NOMO-1 treated with DMSO at 0.1 percent for 48 hours (cell line): ENCODE results near the gene MLST8.
"Not testable (repeated sequence)": the region's sequence is repeated elsewhere in the genome, so short reads cannot be mapped to it uniquely, and the experiment has no call there.

ENCODE experiments used
- DNase-seq: peaks from one replicate; lab custom pipeline; 2025; ENCODE audit not compliant: unreplicated experiment; lab: John Stamatoyannopoulos, UW

MLST8 gene

GRCh38 chr16:2243031-2243528 is 37.8 kb downstream of the MLST8 start:
- no peak for DNase-seq

- DNase-seq, result no peak
Measured at GRCh38 chr16:2243781-2244180, 38.5 kb downstream of the MLST8 start.

DNA sequence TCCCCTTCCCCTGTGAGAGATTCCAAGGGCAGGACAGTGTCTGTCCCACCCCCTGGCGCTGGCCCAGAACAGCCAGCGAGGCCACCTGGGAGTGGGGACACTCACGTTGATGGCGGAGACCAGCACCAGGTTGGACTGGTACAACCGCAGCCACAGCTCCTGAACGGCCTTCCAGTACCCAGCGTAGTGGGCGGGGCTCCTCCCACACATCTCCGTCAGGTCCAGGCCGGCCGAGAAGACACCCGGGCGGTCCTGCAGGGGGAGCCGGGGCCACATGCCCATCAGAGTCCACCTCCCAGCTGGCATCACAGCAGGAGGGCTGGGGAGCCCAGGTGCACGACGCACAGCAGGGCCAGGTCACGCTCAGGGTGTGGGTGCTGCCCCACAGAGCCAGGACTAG is 39.0 kb downstream of the MLST8 start:
- DNase-seq, result no peak

GRCh38 chr16:2244926-2245795 is 39.9 kb downstream of the MLST8 start:
- DNase-seq, result no peak

- DNase-seq, result no peak
Measured at GRCh38 chr16:2246301-2246885, 41.1 kb downstream of the MLST8 start.

GRCh38 chr16:2250652-2251295 is 45.5 kb downstream of the MLST8 start:
- peak; percentile 10 for DNase-seq

- DNase-seq, result peak; percentile 87
Measured at GRCh38 chr16:2251296-2252111, 46.2 kb downstream of the MLST8 start, which contains the start of gene ECI1. TSS of gene ECI1 (minus strand) at chr16:2251587. CDS start at chr16:2251566, 21 bp downstream.

- DNase-seq, result no peak
Measured at GRCh38 chr16:2252806-2253148, 47.5 kb downstream of the MLST8 start.

GRCh38 chr16:2253293-2253692 is 48.0 kb downstream of the MLST8 start:
- DNase-seq, result no peak

DNA sequence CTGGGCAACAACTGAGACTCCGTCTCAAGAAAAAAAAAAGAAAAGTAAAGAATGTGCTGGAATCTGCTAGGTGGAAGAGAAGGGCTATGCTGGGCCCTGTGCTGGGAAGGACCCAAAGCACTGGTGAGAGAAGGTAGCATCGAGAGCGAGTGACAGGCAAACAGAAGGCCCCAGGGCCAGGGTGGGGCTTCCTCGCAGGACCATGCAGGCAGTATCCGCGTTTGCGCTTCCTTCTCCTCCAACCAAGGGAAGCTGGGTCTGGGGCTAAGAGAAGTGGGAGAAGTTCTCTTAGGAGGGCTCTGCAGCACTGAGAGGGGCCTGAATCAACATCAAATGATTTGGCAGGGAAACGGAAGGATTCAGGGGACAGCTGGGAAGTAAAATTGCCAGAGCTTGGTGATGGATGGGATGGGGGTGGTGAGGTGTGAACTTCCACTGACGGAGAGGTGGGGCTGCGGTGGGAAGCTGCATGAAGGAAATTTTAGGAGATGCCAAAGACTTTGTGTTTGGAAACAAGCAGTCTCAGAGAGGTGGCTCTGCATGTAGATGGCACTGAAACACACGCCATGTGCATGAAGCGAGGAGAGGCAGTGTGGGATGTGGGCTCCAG is 51.4 kb downstream of the MLST8 start:
- DNase-seq, result no peak

GRCh38 chr16:2257726-2258125 is 52.5 kb downstream of the MLST8 start:
- no peak for DNase-seq

GRCh38 chr16:2258530-2258929 is 53.3 kb downstream of the MLST8 start:
- not testable (repeated sequence) for DNase-seq
